GM12872 (cell line): Measurements from ENCODE around the gene FBXW7.

Source experiments
- TF ChIP-seq, protein P1 (sequence below): IDR thresholded peaks from 3 replicates; pipeline ENCODE4 v1.5.1; 2011; ENCODE audit warnings: low read depth, mild to moderate bottlenecking, low read length, moderate library complexity; ENCODE audit not compliant: insufficient read depth

FBXW7 gene

GRCh38 chr4:152394791-152395190 is 141.1 kb downstream of the FBXW7 start:
- TF ChIP-seq, protein P1, sequence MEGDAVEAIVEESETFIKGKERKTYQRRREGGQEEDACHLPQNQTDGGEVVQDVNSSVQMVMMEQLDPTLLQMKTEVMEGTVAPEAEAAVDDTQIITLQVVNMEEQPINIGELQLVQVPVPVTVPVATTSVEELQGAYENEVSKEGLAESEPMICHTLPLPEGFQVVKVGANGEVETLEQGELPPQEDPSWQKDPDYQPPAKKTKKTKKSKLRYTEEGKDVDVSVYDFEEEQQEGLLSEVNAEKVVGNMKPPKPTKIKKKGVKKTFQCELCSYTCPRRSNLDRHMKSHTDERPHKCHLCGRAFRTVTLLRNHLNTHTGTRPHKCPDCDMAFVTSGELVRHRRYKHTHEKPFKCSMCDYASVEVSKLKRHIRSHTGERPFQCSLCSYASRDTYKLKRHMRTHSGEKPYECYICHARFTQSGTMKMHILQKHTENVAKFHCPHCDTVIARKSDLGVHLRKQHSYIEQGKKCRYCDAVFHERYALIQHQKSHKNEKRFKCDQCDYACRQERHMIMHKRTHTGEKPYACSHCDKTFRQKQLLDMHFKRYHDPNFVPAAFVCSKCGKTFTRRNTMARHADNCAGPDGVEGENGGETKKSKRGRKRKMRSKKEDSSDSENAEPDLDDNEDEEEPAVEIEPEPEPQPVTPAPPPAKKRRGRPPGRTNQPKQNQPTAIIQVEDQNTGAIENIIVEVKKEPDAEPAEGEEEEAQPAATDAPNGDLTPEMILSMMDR = no peak

DNA sequence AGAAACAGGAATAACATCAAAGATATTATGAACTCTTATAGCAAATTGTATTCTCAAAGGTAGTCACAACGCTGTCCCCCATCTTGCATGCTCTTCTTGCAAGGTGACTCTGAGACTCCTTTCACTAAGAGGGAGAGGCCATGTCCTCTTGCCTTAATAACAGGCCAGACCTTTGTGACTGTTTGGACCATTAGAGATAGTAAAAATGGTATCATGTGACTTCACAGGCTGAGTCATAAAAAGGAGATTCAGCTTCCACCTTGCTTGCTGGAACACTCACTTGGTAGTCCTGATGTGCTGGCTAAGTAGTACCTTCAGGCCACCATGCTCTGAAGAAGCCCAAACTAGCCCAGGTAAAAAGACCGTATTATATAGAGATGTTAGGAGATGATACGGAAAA is 143.8 kb downstream of the FBXW7 start:
- TF ChIP-seq, protein P1 = no peak

DNA sequence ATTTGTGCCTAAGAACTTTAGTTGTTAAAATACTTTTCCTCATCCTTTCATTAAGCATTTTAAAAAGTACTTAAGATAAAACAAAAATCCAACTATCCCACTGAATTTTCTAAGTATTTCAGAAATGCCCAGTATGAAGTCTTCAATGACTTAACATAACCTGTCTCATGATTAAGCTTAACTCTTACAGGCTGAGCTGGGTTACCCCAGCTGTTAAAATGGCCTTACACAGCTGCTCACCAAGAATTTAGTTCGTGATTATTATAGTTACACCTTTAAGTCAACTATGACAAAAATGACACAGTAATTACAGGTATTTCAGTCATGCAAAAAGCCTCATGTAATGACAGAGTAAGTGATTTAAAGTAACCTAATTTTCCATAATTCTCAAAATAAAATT is 145.7 kb downstream of the FBXW7 start:
- TF ChIP-seq, protein P1 = no peak

GRCh38 chr4:152389359-152389758 is 146.5 kb downstream of the FBXW7 start:
- TF ChIP-seq, protein P1 = no peak

DNA sequence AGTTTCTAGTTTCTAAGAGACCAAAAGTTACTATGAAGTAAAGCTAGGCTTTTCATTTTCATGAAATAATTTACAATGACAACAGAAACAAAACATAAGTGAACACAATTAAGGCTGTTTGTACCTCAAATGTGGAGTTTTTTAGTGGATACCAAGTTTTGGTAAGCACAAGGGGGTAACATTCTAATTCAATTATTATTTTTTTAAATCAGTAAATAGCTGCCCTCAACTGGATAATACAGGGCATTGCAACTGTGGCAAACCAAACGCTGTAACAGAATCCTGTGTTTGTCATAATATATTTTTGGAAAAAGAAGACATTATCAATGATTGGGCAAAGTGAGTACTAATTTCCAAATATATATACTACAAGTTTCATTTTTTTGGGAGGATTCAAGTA is 150.3 kb downstream of the FBXW7 start:
- TF ChIP-seq, protein P1 = peak; percentile 52; the same call in 1 of the 3 replicates

- TF ChIP-seq, protein P1 = no peak
Measured at GRCh38 chr4:152382057-152382785, 153.7 kb downstream of the FBXW7 start.

- TF ChIP-seq, protein P1 = no peak
Measured at GRCh38 chr4:152380919-152381318, 155.0 kb downstream of the FBXW7 start.

- TF ChIP-seq, protein P1 = no peak
Measured at GRCh38 chr4:152380185-152380584, 155.7 kb downstream of the FBXW7 start.
